H1 (cell line): ENCODE results near the gene RAD23A. TPM values are rescaled to one million over a fixed set of nuclear protein-coding genes. Genes with fewer than 3 reads are reported as not detected.

Experiments used
- CHD1 ChIP-seq: IDR thresholded peaks from 2 replicates; pipeline ENCODE4 v1.6.1; 2012; ENCODE audit warnings: low read depth, low read length, improper control_type of control experiment
- EP300 ChIP-seq, 2 experiments: IDR thresholded peaks; 1 replicate in 1 of 2; 2 replicates in 1 of 2; pipeline ENCODE4 v1.6.1; 2011 to 2012; ENCODE audit warnings: low read depth in 2 of 2, low read length in 2 of 2, mild to moderate bottlenecking in 2 of 2, borderline replicate concordance in 1 of 2, inconsistent platforms in 1 of 2, moderate library complexity in 1 of 2
- KDM1A ChIP-seq: fragments of 200-600, 300-600 bp; sonication (generic); IDR thresholded peaks from 2 replicates; pipeline ENCODE4 v1.7.1; 2016; ENCODE audit warnings: mild to moderate bottlenecking, low read length, borderline replicate concordance
- RAD21 ChIP-seq, 2 experiments: IDR thresholded peaks in 1 of 2; conservative IDR thresholded peaks in 1 of 2; 2 replicates each; pipeline ENCODE4 v1.6.1; 2011; ENCODE audit warnings: low read depth in 2 of 2, low read length in 2 of 2, improper control_type of control experiment in 1 of 2, inconsistent platforms in 1 of 2, mild to moderate bottlenecking in 1 of 2, moderate library complexity in 1 of 2
- SIN3A ChIP-seq, 2 experiments: IDR thresholded peaks in 1 of 2; conservative IDR thresholded peaks in 1 of 2; 2 replicates each; pipeline ENCODE4 v1.6.1; 2011 to 2012; ENCODE audit warnings: low read length in 2 of 2, improper control_type of control experiment in 1 of 2, low read depth in 1 of 2, mild to moderate bottlenecking in 1 of 2
- microRNA-seq, 2 experiments: library from miRNA; unstranded; fragments of <30 nt; microRNA quantifications; one replicate each; pipeline versions ENCODE4 to v1.2.0, GENCODE V29; 2016 to 2020; ENCODE audit warnings: borderline microRNAs expressed in 2 of 2, borderline number of aligned reads in 2 of 2, borderline replicate concordance in 1 of 2
- polyA plus RNA-seq, 7 experiments: library from polyadenylated mRNA; depleted of rRNA in 3 of 7; stranded (reverse) in 5 of 7; unstranded in 2 of 7; fragments of >200 nt in 5 of 7; fragments of 200-250 nt in 2 of 7; gene quantifications; 1 replicate in 5 of 7; 2 replicates in 1 of 7; 4 replicates in 1 of 7; pipeline versions ENCODE4 v1.2.1 to v1.2.3, GENCODE V29; 2011 to 2013; ENCODE audit warnings: missing spikeins in 2 of 7, mixed read lengths in 2 of 7
- small RNA-seq: library from polyadenylated mRNA; stranded (forward); fragments of <200 nt; extraction: miRNeasy Mini kit (QIAGEN cat#:217004); gene quantifications from one replicate; pipeline ENCODE3, GENCODE V24; 2013; ENCODE audit not compliant: insufficient read depth
- total RNA-seq: library from RNA; stranded (reverse); fragmentation: NEBNext Ultra II Directional; extraction: Animal tissue kit (Norgen Biotek cat#: 25700); gene quantifications from 2 replicates; pipeline ENCODE4 v1.2.1, GENCODE V29; 2021

The RAD23A gene
- total and polyA plus RNA-seq, 2 of the 8 experiments (the other 6 are each of a cell fraction or from before 2014, with no cell fraction given): 40.0 to 76.1 TPM

DNA sequence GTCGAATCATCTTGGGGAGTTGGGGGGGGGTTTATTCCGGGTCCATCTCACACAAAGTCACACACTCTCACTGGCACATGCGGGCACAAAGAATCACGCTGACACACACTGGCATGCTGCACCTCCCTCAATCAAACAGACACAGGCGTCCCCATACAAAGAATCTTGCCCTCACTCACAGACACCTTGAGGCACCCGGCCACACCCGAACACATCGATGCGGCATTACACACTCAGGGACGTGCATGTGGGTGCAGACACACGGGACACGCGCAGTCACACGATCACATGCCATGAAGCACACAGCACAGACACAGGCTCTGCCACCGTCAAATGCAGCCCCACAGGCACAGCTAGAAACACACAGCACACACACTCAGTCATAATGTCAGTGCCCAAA is 57.4 kb downstream of the RAD23A start (continued):
- TF ChIP-seq SIN3A (conservative IDR thresholded peaks at IDR 0.05 in 1 of 2, IDR thresholded peaks at IDR 0.05 in 1 of 2; ENCODE audit: low read depth in 1 of 2, low read length in 2 of 2) (no peak), CHD1 (no peak), RAD21 (IDR thresholded peaks at IDR 0.05 in 1 of 2, conservative IDR thresholded peaks at IDR 0.05 in 1 of 2; ENCODE audit: low read depth in 2 of 2, low read length in 2 of 2) (no peak), EP300 (IDR thresholded peaks at IDR 0.05; ENCODE audit: borderline replicate concordance in 1 of 2, low read depth in 2 of 2, low read length in 2 of 2) (no peak), KDM1A (no peak)

Small RNAs within 50 kb of the gene (microRNA-seq; reads per million reads assigned to microRNA genes)
- gene MIR5695: 0 reads per million in 2 experiments
- gene MIR6515: 0 to 0.41 reads per million in 2 experiments

Small RNAs within 50 kb of the gene (small RNA-seq; reads per million reads assigned to genes)
- not detected for gene MIR5695
- gene MIR6515: 3.1 reads per million, percentile 39 among the genes with 10 or more reads in this experiment

Other genes starting within 250 kb of the RAD23A start
- 10.8 and 11.1 TPM in 2 replicates for gene FBXW9, start 249.2 kb upstream of the RAD23A start, total RNA-seq
- 30.1 and 36.4 TPM in 2 replicates for gene FBXW9, start 249.2 kb upstream of the RAD23A start, polyA plus RNA-seq (2011; rRNA removed)
- 110 and 112 TPM in 2 replicates for gene TNPO2, start 221.9 kb upstream of the RAD23A start, total RNA-seq
- gene TNPO2, start 221.9 kb upstream of the RAD23A start, polyA plus RNA-seq (2011; rRNA removed): 121 and 136 TPM in 2 replicates
- 149 and 156 TPM in 2 replicates for gene TRIR, start 211.2 kb upstream of the RAD23A start, total RNA-seq
- gene TRIR, start 211.2 kb upstream of the RAD23A start, polyA plus RNA-seq (2011; rRNA removed): 130 and 167 TPM in 2 replicates
- gene GET3, start 208.4 kb upstream of the RAD23A start, total RNA-seq: 105 and 106 TPM in 2 replicates
- gene GET3, start 208.4 kb upstream of the RAD23A start, polyA plus RNA-seq (2011; rRNA removed): 297 and 304 TPM in 2 replicates
- 4.6 TPM in 2 replicates for gene BEST2, start 194.1 kb upstream of the RAD23A start, total RNA-seq
- 7.3 and 11.6 TPM in 2 replicates for gene BEST2, start 194.1 kb upstream of the RAD23A start, polyA plus RNA-seq (2011; rRNA removed)
- 59.3 and 63.2 TPM in 2 replicates for gene HOOK2, start 170.3 kb upstream of the RAD23A start, total RNA-seq
- gene HOOK2, start 170.3 kb upstream of the RAD23A start, polyA plus RNA-seq (2011; rRNA removed): 23.8 and 39.2 TPM in 2 replicates
- gene JUNB, start 154.4 kb upstream of the RAD23A start, total RNA-seq: 7.4 and 8.6 TPM in 2 replicates
- gene JUNB, start 154.4 kb upstream of the RAD23A start, polyA plus RNA-seq (2011; rRNA removed): 10.0 and 14.1 TPM in 2 replicates
- gene PRDX2, start 144.1 kb upstream of the RAD23A start, total RNA-seq: 380 and 404 TPM in 2 replicates
- 748 and 904 TPM in 2 replicates for gene PRDX2, start 144.1 kb upstream of the RAD23A start, polyA plus RNA-seq (2011; rRNA removed)
- gene THSD8, start 143.8 kb upstream of the RAD23A start, total RNA-seq: 41.3 and 42.3 TPM in 2 replicates
- 3.4 and 8.2 TPM in 2 replicates for gene THSD8, start 143.8 kb upstream of the RAD23A start, polyA plus RNA-seq (2011; rRNA removed)
- gene RNASEH2A, start 139.3 kb upstream of the RAD23A start, total RNA-seq: 67.5 and 67.9 TPM in 2 replicates
- gene RNASEH2A, start 139.3 kb upstream of the RAD23A start, polyA plus RNA-seq (2011; rRNA removed): 120 and 141 TPM in 2 replicates
- 4.8 and 5.8 TPM in 2 replicates for gene RTBDN, start 111.3 kb upstream of the RAD23A start, total RNA-seq
- gene RTBDN, start 111.3 kb upstream of the RAD23A start, polyA plus RNA-seq (2011; rRNA removed): 4.0 and 4.4 TPM in 2 replicates
- gene MAST1, start 107.3 kb upstream of the RAD23A start, total RNA-seq: 25.2 and 28.3 TPM in 2 replicates
- 15.6 and 27.5 TPM in 2 replicates for gene MAST1, start 107.3 kb upstream of the RAD23A start, polyA plus RNA-seq (2011; rRNA removed)
- gene DNASE2, start 64.4 kb upstream of the RAD23A start, total RNA-seq: 32.9 and 33.2 TPM in 2 replicates
- 48.2 and 58.2 TPM in 2 replicates for gene DNASE2, start 64.4 kb upstream of the RAD23A start, polyA plus RNA-seq (2011; rRNA removed)
- 0.59 and 0.84 TPM in 2 replicates for gene KLF1, start 58.7 kb upstream of the RAD23A start, total RNA-seq
- 0.91 and 1.0 TPM in 2 replicates for gene KLF1, start 58.7 kb upstream of the RAD23A start, polyA plus RNA-seq (2011; rRNA removed)
- gene GCDH, start 54.7 kb upstream of the RAD23A start, total RNA-seq: 63.8 and 67.3 TPM in 2 replicates
- 89.4 and 134 TPM in 2 replicates for gene GCDH, start 54.7 kb upstream of the RAD23A start, polyA plus RNA-seq (2011; rRNA removed)
- gene SYCE2, start 26.6 kb upstream of the RAD23A start, total RNA-seq: 0.46 and 0.97 TPM in 2 replicates
- gene SYCE2, start 26.6 kb upstream of the RAD23A start, polyA plus RNA-seq (2011; rRNA removed): 0.69 and 0.71 TPM in 2 replicates
- gene FARSA, start 12.2 kb upstream of the RAD23A start, total RNA-seq: 103 and 108 TPM in 2 replicates
- gene FARSA, start 12.2 kb upstream of the RAD23A start, polyA plus RNA-seq (2011; rRNA removed): 61.0 and 100 TPM in 2 replicates
- 1,155 and 1,177 TPM in 2 replicates for gene CALR, start 7.3 kb upstream of the RAD23A start, total RNA-seq
- gene CALR, start 7.3 kb upstream of the RAD23A start, polyA plus RNA-seq (2011; rRNA removed): 418 and 591 TPM in 2 replicates
- 42.2 and 45.5 TPM in 2 replicates for gene GADD45GIP1, start 11.4 kb downstream of the RAD23A start, total RNA-seq
- 42.6 and 58.5 TPM in 2 replicates for gene GADD45GIP1, start 11.4 kb downstream of the RAD23A start, polyA plus RNA-seq (2011; rRNA removed)
- gene DAND5, start 23.7 kb downstream of the RAD23A start, total RNA-seq: 0.17 and 0.25 TPM in 2 replicates
- 0.13 and 0.14 TPM in 2 replicates for gene DAND5, start 23.7 kb downstream of the RAD23A start, polyA plus RNA-seq (2011; rRNA removed)
- gene NFIX, start 49.6 kb downstream of the RAD23A start, total RNA-seq: 0.20 and 0.27 TPM in 2 replicates
- 0.03 and 0.08 TPM in 2 replicates for gene NFIX, start 49.6 kb downstream of the RAD23A start, polyA plus RNA-seq (2011; rRNA removed)
- 0.58 and 0.65 TPM in 2 replicates for gene LYL1, start 157.0 kb downstream of the RAD23A start, total RNA-seq
- 0.76 and 1.0 TPM in 2 replicates for gene LYL1, start 157.0 kb downstream of the RAD23A start, polyA plus RNA-seq (2011; rRNA removed)
- gene TRMT1, start 170.9 kb downstream of the RAD23A start, total RNA-seq: 96.6 and 99.3 TPM in 2 replicates
- 77.4 and 118 TPM in 2 replicates for gene TRMT1, start 170.9 kb downstream of the RAD23A start, polyA plus RNA-seq (2011; rRNA removed)
- 226 and 234 TPM in 2 replicates for gene NACC1, start 172.4 kb downstream of the RAD23A start, total RNA-seq
- 301 and 541 TPM in 2 replicates for gene NACC1, start 172.4 kb downstream of the RAD23A start, polyA plus RNA-seq (2011; rRNA removed)
- gene STX10, start 204.5 kb downstream of the RAD23A start, total RNA-seq: 50.8 and 53.0 TPM in 2 replicates
- gene STX10, start 204.5 kb downstream of the RAD23A start, polyA plus RNA-seq (2011; rRNA removed): 80.1 and 86.8 TPM in 2 replicates
- 137 and 138 TPM in 2 replicates for gene IER2, start 204.5 kb downstream of the RAD23A start, total RNA-seq
- 84.5 and 151 TPM in 2 replicates for gene IER2, start 204.5 kb downstream of the RAD23A start, polyA plus RNA-seq (2011; rRNA removed)